Measurements from ENCODE around the gene CCDC74A.
"Not testable (repeated sequence)": the region's sequence is repeated elsewhere in the genome, so short reads cannot be mapped to it uniquely, and the experiment has no call there.

DNA sequence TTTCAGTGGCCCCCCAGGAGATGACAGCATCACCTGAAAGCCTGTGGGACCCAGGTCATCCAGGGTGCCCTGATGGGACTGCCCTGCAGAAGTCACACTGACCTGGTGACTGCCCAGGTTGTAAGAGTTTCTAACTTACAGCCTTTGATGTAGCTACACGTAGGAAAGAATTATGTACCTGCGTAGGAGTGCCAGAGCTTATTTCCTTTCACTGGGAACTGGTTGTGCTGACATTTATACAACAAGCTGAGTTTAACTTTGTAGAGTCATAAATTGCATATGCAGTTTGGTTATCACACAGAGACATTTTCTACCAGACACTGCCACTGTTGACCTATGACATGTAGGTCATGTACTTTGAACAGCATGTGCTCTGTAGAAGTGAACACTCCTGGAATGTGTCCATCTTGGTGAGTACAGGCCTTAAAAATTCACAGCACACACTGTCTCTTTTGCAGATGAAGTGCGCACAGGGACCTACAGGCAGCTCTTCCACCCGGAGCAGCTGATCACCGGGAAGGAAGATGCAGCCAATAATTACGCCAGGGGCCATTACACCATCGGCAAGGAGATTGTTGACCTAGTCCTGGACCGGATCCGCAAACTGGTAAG, 48.7 kb upstream of the CCDC74A start:
- TF ChIP-seq NFRKB (IDR thresholded peaks at IDR 0.05); SP1 (IDR thresholded peaks at IDR 0.05); ARNT (IDR thresholded peaks at IDR 0.05); ZNF384 (IDR thresholded peaks at IDR 0.05); BHLHE40 (IDR thresholded peaks at IDR 0.05; ENCODE audit: borderline replicate concordance); ELF4 (IDR thresholded peaks at IDR 0.05); FOXA1 (IDR thresholded peaks at IDR 0.05); SUZ12 (IDR thresholded peaks at IDR 0.05): not testable (repeated sequence)
